Stimulated activated effector memory CD8-positive, alpha-beta T cell treated with anti-CD3 and anti-CD28 coated beads, Interleukin-12 subunit alpha, Interleukin-12 subunit beta, amount 100 ng/mL, for 72 hours (primary cell): ENCODE data around the gene EMC9.

Source experiments
- ATAC-seq: fragments of 150-1000 bp; cut with Tn5 transposase; 2 replicates; pipeline ENCODE4 v1.10.0; 2021
- DNase-seq, 2 donors: peaks; one replicate each; pipeline ENCODE4 v3.0.0; 2021 to 2022; ENCODE audit warnings: low spot score in 2 of 2
- H3K27ac Mint-ChIP-seq: one replicate; pipeline ENCODE4 v1.8.0; 2022; ENCODE audit warnings: mild to moderate bottlenecking, mixed read lengths
- H3K36me3 Mint-ChIP-seq: one replicate; pipeline ENCODE4 v1.8.0; 2022; ENCODE audit warnings: mild to moderate bottlenecking, mixed read lengths
- H3K4me1 Mint-ChIP-seq: one replicate; pipeline ENCODE4 v1.8.0; 2022; ENCODE audit warnings: mixed read lengths
- H3K4me3 Mint-ChIP-seq: one replicate; pipeline ENCODE4 v1.8.0; 2022; ENCODE audit warnings: mild to moderate bottlenecking, mixed read lengths
- H3K9me3 Mint-ChIP-seq: one replicate; pipeline ENCODE4 v1.8.0; 2022; ENCODE audit warnings: mixed read lengths

Gene EMC9

GRCh38 chr14:24160850-24161804 is 19.7 kb upstream of the EMC9 start, which contains the start of gene IRF9:
Gene IRF9, plus strand, starts transcription at chr14:24161265. Its CDS starts 880 bp downstream, at chr14:24162145.
- H3K9me3 Mint-ChIP-seq, result no peaks in the 10 kb centered on the region
- H3K36me3 Mint-ChIP-seq, result peaks cover 100% of the 10 kb centered on the region
- peak within 1 kb of the TSS; percentile 99 for H3K27ac Mint-ChIP-seq
- H3K4me1 Mint-ChIP-seq, result peaks cover 61% of the 10 kb centered on the region
- ATAC-seq (peak; percentile 91), DNase-seq (peak; percentile 99 to 100)
- peak within 1 kb of the TSS; percentile 94 for H3K4me3 Mint-ChIP-seq

GRCh38 chr14:24160499-24160849 is 19.1 kb upstream of the EMC9 start:
- Mint-ChIP-seq H3K27ac (peak overlapping the region; percentile 99), H3K4me3 (peak overlapping the region; percentile 94), H3K36me3 (peaks cover 100% of the 10 kb centered on the region), H3K9me3 (no peaks in the 10 kb centered on the region), H3K4me1 (peaks cover 54% of the 10 kb centered on the region)
- ATAC-seq (no peak), DNase-seq (no peak)

GRCh38 chr14:24159777-24160498 is 18.5 kb upstream of the EMC9 start:
- Mint-ChIP-seq H3K4me1 (peaks cover 49% of the 10 kb centered on the region), H3K36me3 (peaks cover 100% of the 10 kb centered on the region), H3K9me3 (no peaks in the 10 kb centered on the region), H3K4me3 (peak overlapping the region; percentile 94), H3K27ac (peak overlapping the region; percentile 99)
- ATAC-seq, result no peak
- no peak for DNase-seq

- Mint-ChIP-seq H3K4me1 (peaks cover 24% of the 10 kb centered on the region), H3K36me3 (peaks cover 100% of the 10 kb centered on the region), H3K4me3 (no peak overlapping the region), H3K27ac (peak overlapping the region; percentile 79), H3K9me3 (no peaks in the 10 kb centered on the region)
- DNase-seq, result no peak
- no peak for ATAC-seq
Measured at GRCh38 chr14:24157331-24157730, 15.9 kb upstream of the EMC9 start.

- H3K36me3 Mint-ChIP-seq, result peaks cover 100% of the 10 kb centered on the region
- peak overlapping the region; percentile 79 for H3K27ac Mint-ChIP-seq
- H3K4me1 Mint-ChIP-seq, result peaks cover 20% of the 10 kb centered on the region
- no peak overlapping the region for H3K4me3 Mint-ChIP-seq
- ATAC-seq (no peak), DNase-seq (no peak)
- no peaks in the 10 kb centered on the region for H3K9me3 Mint-ChIP-seq
Measured at GRCh38 chr14:24156840-24157239, 15.4 kb upstream of the EMC9 start.

DNA sequence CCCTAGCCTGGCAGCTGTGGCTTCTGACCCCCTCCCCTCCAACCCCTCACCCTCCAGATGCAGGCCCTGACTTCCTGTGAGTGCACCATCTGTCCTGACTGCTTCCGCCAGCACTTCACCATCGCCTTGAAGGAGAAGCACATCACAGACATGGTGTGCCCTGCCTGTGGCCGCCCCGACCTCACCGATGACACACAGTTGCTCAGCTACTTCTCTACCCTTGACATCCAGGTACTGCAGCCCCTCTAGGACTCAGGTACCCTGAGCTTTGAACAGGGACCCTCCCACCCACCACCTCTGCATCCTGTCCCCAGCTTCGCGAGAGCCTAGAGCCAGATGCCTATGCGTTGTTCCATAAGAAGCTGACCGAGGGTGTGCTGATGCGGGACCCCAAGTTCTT is 13.7 kb upstream of the EMC9 start:
- peak overlapping the region; percentile 81 for H3K27ac Mint-ChIP-seq
- DNase-seq, result no peak
- no peaks in the 10 kb centered on the region for H3K9me3 Mint-ChIP-seq
- H3K4me1 Mint-ChIP-seq, result peaks cover 14% of the 10 kb centered on the region
- H3K36me3 Mint-ChIP-seq, result peaks cover 100% of the 10 kb centered on the region
- H3K4me3 Mint-ChIP-seq, result no peak overlapping the region
- ATAC-seq, result no peak

DNA sequence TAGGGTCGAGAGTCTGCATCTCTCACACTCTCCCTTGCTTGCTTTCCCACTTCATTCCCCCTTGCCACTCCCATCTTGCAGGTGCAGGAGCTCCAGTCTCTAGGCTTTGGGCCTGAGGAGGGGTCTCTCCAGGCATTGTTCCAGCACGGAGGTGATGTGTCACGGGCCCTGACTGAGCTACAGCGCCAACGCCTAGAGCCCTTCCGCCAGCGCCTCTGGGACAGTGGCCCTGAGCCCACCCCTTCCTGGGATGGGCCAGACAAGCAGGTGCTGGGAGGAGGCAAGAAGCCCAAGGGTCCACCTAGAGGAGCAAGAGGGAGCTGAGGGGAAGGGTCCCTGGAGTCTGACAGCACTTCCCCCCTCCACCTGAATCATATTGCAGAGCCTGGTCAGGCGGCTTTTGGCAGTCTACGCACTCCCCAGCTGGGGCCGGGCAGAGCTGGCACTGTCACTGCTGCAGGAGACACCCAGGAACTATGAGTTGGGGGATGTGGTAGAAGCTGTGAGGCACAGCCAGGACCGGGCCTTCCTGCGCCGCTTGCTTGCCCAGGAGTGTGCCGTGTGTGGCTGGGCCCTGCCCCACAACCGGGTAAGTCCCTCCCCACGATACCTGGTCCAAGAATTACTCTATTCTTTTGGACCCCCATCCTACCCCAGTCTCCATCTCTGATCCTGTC is 10.2 kb upstream of the EMC9 start:
- H3K36me3 Mint-ChIP-seq, result peaks cover 82% of the 10 kb centered on the region
- H3K27ac Mint-ChIP-seq, result peak overlapping the region; percentile 29
- ATAC-seq (no peak), DNase-seq (no peak)
- no peaks in the 10 kb centered on the region for H3K9me3 Mint-ChIP-seq
- H3K4me3 Mint-ChIP-seq, result no peak overlapping the region
- H3K4me1 Mint-ChIP-seq, result peaks cover 34% of the 10 kb centered on the region

DNA sequence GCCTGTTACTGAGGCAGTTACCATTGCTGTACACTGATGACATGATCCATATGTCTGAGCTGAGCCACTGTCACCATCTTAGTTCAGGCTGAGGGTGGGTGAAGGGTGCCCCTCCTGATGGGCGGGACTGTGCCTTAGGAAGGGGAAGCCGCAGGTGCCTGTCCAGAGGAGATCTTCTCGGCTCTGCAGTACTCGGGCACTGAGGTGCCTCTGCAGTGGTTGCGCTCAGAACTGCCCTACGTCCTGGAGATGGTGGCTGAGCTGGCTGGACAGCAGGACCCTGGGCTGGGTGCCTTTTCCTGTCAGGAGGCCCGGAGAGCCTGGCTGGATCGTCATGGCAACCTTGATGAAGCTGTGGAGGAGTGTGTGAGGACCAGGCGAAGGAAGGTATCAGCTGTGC is 9.6 kb upstream of the EMC9 start:
- no peak for DNase-seq
- Mint-ChIP-seq H3K4me1 (peaks cover 38% of the 10 kb centered on the region), H3K27ac (peak overlapping the region; percentile 65), H3K9me3 (no peaks in the 10 kb centered on the region), H3K4me3 (no peak overlapping the region), H3K36me3 (peaks cover 82% of the 10 kb centered on the region)
- ATAC-seq, result no peak

DNA sequence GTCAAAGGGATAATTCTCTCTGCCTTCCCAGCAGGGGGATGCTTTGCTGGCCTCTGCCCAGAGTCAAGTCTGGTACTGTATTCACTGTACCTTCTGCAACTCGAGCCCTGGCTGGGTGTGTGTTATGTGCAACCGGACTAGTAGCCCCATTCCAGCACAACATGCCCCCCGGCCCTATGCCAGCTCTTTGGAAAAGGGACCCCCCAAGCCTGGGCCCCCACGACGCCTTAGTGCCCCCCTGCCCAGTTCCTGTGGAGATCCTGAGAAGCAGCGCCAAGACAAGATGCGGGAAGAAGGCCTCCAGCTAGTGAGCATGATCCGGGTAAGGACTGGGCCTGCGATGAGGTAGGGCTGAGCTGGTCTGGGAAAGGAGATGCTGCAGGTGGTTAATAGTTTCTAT is 9.2 kb upstream of the EMC9 start:
- DNase-seq (no peak), ATAC-seq (no peak)
- peak overlapping the region; percentile 65 for H3K27ac Mint-ChIP-seq
- H3K36me3 Mint-ChIP-seq, result peaks cover 82% of the 10 kb centered on the region
- peaks cover 41% of the 10 kb centered on the region for H3K4me1 Mint-ChIP-seq
- no peaks in the 10 kb centered on the region for H3K9me3 Mint-ChIP-seq
- no peak overlapping the region for H3K4me3 Mint-ChIP-seq

GRCh38 chr14:24150061-24150460 is 8.7 kb upstream of the EMC9 start:
- H3K9me3 Mint-ChIP-seq, result no peaks in the 10 kb centered on the region
- DNase-seq (no peak), ATAC-seq (no peak)
- H3K27ac Mint-ChIP-seq, result peak overlapping the region; percentile 65
- peaks cover 46% of the 10 kb centered on the region for H3K4me1 Mint-ChIP-seq
- H3K4me3 Mint-ChIP-seq, result no peak overlapping the region
- H3K36me3 Mint-ChIP-seq, result peaks cover 82% of the 10 kb centered on the region

DNA sequence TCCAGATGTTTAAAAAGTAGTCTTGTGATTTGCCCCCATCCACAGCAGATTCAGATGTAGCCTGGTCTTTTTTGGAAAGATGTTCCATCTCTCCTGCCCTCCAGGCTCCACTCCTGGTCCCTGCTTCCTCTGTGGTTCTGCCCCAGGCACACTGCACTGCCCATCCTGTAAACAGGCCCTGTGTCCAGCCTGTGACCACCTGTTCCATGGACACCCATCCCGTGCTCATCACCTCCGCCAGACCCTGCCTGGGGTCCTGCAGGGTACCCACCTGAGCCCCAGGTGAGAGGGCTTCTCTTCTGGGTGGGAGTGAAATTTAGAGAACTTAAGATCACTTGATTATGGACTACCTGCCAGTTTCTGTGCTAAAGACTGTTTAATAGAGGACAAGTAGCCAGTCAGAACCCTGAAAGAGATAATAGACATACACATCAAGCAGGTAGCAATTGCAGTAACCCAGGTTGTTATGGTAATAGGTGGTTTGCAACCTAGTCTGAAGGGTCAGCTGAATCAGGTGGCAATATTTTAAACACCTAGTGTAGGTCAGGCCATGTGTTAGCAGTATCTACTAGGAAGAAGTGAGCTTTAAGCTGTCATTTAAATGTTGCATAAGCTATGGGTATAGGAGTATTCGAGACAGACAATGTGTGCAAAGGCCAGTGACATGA is 8.0 kb upstream of the EMC9 start:
- H3K36me3 Mint-ChIP-seq, result peaks cover 82% of the 10 kb centered on the region
- ATAC-seq, result no peak
- H3K27ac Mint-ChIP-seq, result no peak overlapping the region
- peak overlapping the region; percentile 98 for H3K4me3 Mint-ChIP-seq
- no peaks in the 10 kb centered on the region for H3K9me3 Mint-ChIP-seq
- no peak for DNase-seq
- H3K4me1 Mint-ChIP-seq, result peaks cover 52% of the 10 kb centered on the region

DNA sequence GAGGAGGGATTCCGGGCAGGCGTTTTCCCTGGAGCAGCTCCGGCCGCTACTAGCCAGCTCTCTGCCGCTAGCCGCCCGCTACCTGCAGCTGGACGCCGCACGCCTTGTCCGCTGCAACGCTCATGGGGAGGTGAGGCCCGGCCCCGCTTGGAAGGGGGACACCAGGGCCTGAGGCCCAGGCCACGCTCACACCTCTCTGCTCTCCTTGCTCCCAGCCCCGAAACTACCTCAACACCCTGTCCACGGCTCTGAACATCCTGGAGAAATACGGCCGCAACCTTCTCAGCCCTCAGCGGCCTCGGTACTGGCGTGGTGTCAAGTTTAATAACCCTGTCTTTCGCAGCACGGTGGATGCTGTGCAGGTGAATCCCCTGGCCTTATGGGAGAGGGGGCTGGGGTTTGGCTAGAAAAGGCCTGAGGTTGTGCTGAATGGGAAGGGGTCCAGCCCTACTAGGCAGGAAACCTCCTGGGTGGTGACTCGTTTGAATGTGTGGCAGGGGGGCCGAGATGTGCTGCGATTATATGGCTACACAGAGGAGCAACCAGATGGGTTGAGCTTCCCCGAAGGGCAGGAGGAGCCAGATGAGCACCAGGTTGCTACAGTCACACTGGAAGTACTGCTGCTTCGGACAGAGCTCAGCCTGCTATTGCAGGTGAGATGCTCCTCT is 6.5 kb upstream of the EMC9 start:
- Mint-ChIP-seq H3K27ac (peak overlapping the region; percentile 94), H3K4me3 (peak overlapping the region; percentile 98), H3K4me1 (peaks cover 65% of the 10 kb centered on the region), H3K36me3 (peaks cover 82% of the 10 kb centered on the region), H3K9me3 (no peaks in the 10 kb centered on the region)
- DNase-seq, result no peak
- no peak for ATAC-seq

- H3K4me1 Mint-ChIP-seq, result peaks cover 70% of the 10 kb centered on the region
- peaks cover 82% of the 10 kb centered on the region for H3K36me3 Mint-ChIP-seq
- H3K9me3 Mint-ChIP-seq, result no peaks in the 10 kb centered on the region
- peak; percentile 92 for ATAC-seq
- peak; percentile 79 to 97 for DNase-seq
- H3K4me3 Mint-ChIP-seq, result peak within 1 kb of the TSS; percentile 98
- H3K27ac Mint-ChIP-seq, result peak within 1 kb of the TSS; percentile 94
Measured at GRCh38 chr14:24146978-24147760, 5.8 kb upstream of the EMC9 start, which contains the start of gene RNF31. Gene RNF31, plus strand, starts transcription at chr14:24147498. Its CDS starts 201 bp downstream, at chr14:24147699.
